Type B pancreatic cell (in vitro differentiated cells): ENCODE results near the gene CHRNA3. TPM values are rescaled to one million over a fixed set of nuclear protein-coding genes. Genes with fewer than 3 reads are reported as not detected.

Experiments
- DNase-seq: peaks from one replicate; pipeline ENCODE4 v3.0.0; 2021; ENCODE audit warnings: mixed read lengths; ENCODE audit not compliant: unreplicated experiment; ENCODE audit errors: extremely low spot score
- H3K27ac Mint-ChIP-seq: 2 replicates; pipeline ENCODE4 v1.8.0; 2021; ENCODE audit warnings: mild to moderate bottlenecking, mixed read lengths
- H3K27me3 Mint-ChIP-seq: 2 replicates; pipeline ENCODE4 v1.8.0; 2021; ENCODE audit warnings: mixed read lengths
- H3K36me3 Mint-ChIP-seq: 2 replicates; pipeline ENCODE4 v1.8.0; 2021; ENCODE audit warnings: mixed read lengths
- H3K4me1 Mint-ChIP-seq: one replicate; pipeline ENCODE4 v1.8.0; 2021; ENCODE audit warnings: mixed read lengths; ENCODE audit not compliant: unreplicated experiment
- H3K4me3 Mint-ChIP-seq: 2 replicates; pipeline ENCODE4 v1.8.0; 2021; ENCODE audit warnings: mild to moderate bottlenecking, mixed read lengths
- H3K9me3 Mint-ChIP-seq: 2 replicates; pipeline ENCODE4 v1.8.0; 2021; ENCODE audit warnings: mixed read lengths
- total RNA-seq: library from RNA; stranded (reverse); gene quantifications from 2 replicates; pipeline ENCODE4 v1.2.1, GENCODE V29; 2021; ENCODE audit warnings: low replicate concordance
- TF ChIP-seq, protein P1 (sequence below): fragments of 200-600 bp; sonication (generic); conservative IDR thresholded peaks from 2 replicates; pipeline ENCODE4 v1.5.0; 2021; ENCODE audit warnings: antibody characterized with exemption, mild to moderate bottlenecking

CHRNA3 gene
- total RNA-seq, 1 donor from 2014 or later, result 8.4 TPM

DNA sequence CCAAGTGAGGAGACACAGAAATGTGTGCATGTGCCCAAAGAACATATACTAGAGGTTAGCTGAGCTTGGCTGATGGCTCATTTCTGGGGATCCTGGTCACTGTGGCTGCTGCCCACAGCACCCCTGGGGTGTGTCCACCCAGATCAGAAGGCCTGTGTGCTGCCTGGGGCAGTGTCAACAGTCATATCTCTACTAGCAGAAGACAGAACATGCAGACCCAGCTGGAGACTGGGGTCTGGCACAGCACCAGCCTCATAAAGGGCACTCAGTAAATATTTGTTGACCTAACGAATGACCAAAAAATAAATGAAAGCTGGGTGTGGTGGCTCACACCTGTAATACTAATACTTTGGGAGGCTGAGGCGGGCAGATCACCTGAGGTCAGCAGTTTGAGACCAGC, 16.4 kb downstream of the CHRNA3 start:
- H3K27me3 Mint-ChIP-seq, result no peaks in the 10 kb centered on the region
- H3K27ac Mint-ChIP-seq, result no peak overlapping the region
- no peak overlapping the region for H3K4me3 Mint-ChIP-seq
- TF ChIP-seq, protein P1, sequence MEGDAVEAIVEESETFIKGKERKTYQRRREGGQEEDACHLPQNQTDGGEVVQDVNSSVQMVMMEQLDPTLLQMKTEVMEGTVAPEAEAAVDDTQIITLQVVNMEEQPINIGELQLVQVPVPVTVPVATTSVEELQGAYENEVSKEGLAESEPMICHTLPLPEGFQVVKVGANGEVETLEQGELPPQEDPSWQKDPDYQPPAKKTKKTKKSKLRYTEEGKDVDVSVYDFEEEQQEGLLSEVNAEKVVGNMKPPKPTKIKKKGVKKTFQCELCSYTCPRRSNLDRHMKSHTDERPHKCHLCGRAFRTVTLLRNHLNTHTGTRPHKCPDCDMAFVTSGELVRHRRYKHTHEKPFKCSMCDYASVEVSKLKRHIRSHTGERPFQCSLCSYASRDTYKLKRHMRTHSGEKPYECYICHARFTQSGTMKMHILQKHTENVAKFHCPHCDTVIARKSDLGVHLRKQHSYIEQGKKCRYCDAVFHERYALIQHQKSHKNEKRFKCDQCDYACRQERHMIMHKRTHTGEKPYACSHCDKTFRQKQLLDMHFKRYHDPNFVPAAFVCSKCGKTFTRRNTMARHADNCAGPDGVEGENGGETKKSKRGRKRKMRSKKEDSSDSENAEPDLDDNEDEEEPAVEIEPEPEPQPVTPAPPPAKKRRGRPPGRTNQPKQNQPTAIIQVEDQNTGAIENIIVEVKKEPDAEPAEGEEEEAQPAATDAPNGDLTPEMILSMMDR, result no peak
- H3K4me1 Mint-ChIP-seq, result no peaks in the 10 kb centered on the region
- no peaks in the 10 kb centered on the region for H3K36me3 Mint-ChIP-seq
- H3K9me3 Mint-ChIP-seq, result peaks cover 3% of the 10 kb centered on the region
- no peak for DNase-seq

DNA sequence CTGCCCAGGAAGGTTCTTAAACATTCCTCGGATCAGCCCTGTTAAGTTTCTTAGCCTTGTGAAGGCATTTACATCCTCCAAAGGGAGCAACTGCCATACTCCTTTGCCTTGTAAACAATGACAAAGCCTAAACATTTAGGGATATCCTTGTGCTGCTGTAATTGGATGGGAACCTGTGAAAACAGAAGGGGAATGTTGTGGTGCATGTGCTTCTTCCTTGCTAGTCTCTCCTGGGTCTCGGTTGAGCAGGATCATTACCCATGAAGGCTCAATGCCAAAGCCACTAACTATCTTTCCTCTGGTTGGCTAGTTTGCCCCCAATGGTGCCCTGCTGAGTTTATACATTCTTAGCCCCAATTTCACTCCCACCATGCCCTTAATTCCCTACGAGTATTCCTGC, 17.3 kb downstream of the CHRNA3 start:
- TF ChIP-seq, protein P1, result no peak
- DNase-seq, result no peak
- Mint-ChIP-seq H3K27ac (no peak overlapping the region), H3K4me1 (no peaks in the 10 kb centered on the region), H3K36me3 (no peaks in the 10 kb centered on the region), H3K27me3 (no peaks in the 10 kb centered on the region), H3K9me3 (peaks cover 3% of the 10 kb centered on the region), H3K4me3 (no peak overlapping the region)

DNA sequence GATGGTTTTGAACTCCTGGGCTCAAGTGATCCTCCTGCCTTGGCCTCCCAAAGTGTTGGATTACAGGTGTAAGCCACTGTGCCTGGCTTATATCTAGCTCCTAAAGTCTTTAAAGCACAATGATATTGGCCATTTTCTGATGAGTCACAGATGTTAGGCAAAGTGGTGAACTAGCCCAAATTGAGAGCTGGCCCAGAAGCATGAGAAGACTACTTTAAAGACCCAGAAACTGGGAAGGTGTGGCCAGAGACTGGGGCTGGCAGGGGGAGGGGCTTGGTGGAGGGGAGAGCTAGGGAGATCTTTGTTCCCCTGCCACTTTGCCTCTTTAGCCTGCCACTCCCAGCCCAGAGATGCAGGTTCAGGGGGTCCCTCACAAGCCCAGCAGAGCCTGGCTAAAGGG, 21.6 kb downstream of the CHRNA3 start:
- Mint-ChIP-seq H3K36me3 (no peaks in the 10 kb centered on the region), H3K27me3 (no peaks in the 10 kb centered on the region), H3K4me1 (no peaks in the 10 kb centered on the region), H3K9me3 (peaks cover 3% of the 10 kb centered on the region), H3K27ac (no peak overlapping the region), H3K4me3 (no peak overlapping the region)
- TF ChIP-seq, protein P1, result no peak
- DNase-seq, result no peak

DNA sequence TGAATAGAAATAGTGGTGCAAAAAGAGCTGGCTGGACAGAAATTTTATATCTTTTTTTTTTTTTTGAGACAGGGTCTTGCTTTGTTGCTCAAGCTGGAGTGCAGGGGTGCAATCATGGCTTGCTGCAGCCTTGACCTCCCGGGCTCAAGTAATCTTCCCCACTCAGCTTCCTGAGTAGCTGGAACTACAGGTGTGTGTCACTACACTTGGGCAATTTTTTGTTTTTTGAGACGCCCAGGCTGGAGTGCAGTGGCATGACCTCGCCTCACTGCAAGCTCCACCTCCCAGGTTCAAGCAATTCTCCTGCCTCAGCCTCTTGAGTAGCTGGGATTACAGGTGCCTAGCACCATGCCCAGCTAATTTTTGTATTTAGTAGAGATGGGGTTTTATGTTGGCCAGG, 22.4 kb downstream of the CHRNA3 start:
- Mint-ChIP-seq H3K36me3 (no peaks in the 10 kb centered on the region), H3K4me3 (no peak overlapping the region), H3K9me3 (peaks cover 3% of the 10 kb centered on the region), H3K4me1 (no peaks in the 10 kb centered on the region), H3K27ac (no peak overlapping the region), H3K27me3 (no peaks in the 10 kb centered on the region)
- DNase-seq, result no peak
- TF ChIP-seq, protein P1, result no peak

DNA sequence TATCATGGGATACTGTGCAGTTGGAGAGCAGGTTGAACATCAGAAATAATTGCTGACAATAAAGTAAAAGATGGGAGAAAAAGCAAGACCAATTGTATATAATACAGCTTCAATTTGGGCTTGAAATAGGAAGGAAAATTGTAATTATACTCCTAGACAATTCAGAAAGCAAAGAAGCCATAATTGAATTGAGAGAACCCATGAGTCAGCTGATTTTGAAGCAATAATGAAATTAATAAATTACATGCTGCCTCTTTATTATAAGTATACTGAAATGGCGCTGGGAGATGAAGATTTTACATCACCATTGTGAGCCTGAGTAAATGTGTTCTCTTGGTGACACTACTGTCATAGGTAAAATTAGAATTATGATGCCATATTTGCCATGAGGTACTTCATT, 23.2 kb downstream of the CHRNA3 start:
- H3K27me3 Mint-ChIP-seq, result no peaks in the 10 kb centered on the region
- H3K36me3 Mint-ChIP-seq, result no peaks in the 10 kb centered on the region
- DNase-seq, result no peak
- no peak overlapping the region for H3K4me3 Mint-ChIP-seq
- H3K4me1 Mint-ChIP-seq, result no peaks in the 10 kb centered on the region
- peaks cover 3% of the 10 kb centered on the region for H3K9me3 Mint-ChIP-seq
- TF ChIP-seq, protein P1, result no peak
- H3K27ac Mint-ChIP-seq, result no peak overlapping the region

DNA sequence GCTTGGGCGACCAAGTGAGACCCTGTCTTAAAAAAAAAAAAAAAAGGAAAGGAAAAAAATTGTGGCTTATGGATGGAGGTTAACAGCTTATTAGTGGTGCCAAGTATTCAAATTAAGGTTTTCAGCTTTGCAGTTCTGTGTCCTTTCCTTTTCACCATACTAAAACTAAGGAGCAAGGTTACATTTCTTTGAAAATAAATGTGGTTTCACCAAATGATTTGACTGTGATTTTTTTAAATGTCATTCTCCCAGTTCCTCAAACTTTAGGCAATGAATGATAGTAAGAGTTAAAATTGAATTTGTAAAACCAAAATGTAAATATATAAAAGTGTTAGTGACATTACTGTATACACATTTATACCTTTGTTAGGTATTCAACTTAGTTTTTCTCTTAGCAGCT, 45.9 kb downstream of the CHRNA3 start:
- Mint-ChIP-seq H3K27ac (no peak overlapping the region), H3K27me3 (no peaks in the 10 kb centered on the region), H3K9me3 (no peaks in the 10 kb centered on the region), H3K36me3 (no peaks in the 10 kb centered on the region), H3K4me1 (no peaks in the 10 kb centered on the region), H3K4me3 (no peak overlapping the region)
- no peak for DNase-seq
- TF ChIP-seq, protein P1, result no peak
